HepG2 (cell line): Measurements from ENCODE around the gene NPHS1. TPM values are rescaled to one million over a fixed set of nuclear protein-coding genes. Genes with fewer than 3 reads are reported as not detected.

Experiments used
- ATAC-seq: fragments of 200-7000 bp; cut with Tn5 transposase; 3 replicates; pipeline ENCODE4 v1.9.1; 2020; ENCODE audit warnings: mild to moderate bottlenecking, moderate library complexity
- BruUV-seq: library from RNA; stranded (reverse); fragments of 400-500 nt; replicated peaks from 2 replicates; lab custom pipeline; 2021; lab: Mats Ljungman, UMichigan
- CTCF ChIA-PET: fragments of 300-600 bp; formaldehyde crosslinking; extraction: SDS; loops from one replicate; lab custom pipeline; 2021; ENCODE audit warnings: low total read pairs, inconsistent platforms, low intra/inter-chr PET ratio; lab: Yijun Ruan, JAX
- POLR2A ChIA-PET: fragments of 350-600 bp; sonication (Branson Sonifier 250); formaldehyde crosslinking; loops from one replicate; lab custom pipeline; 2020; ENCODE audit warnings: antibody characterized with exemption, inconsistent platforms; lab: Yijun Ruan, JAX
- DNase-seq: peaks from one replicate; pipeline ENCODE4 v3.0.0-alpha.2; 2015; ENCODE audit warnings: low spot score
- FAIRE-seq: peaks from 3 replicates; lab custom pipeline; 2011; peaks lifted over from hg19 to GRCh38; lab: Jason Lieb, UNC
- H2AFZ ChIP-seq: one replicate; pipeline ENCODE4 v1.6.1; 2011; ENCODE audit warnings: low read length, inconsistent platforms
- H3K27ac ChIP-seq: fragments of 300-600 bp; 3 replicates; pipeline ENCODE4 v1.8.0; 2011; ENCODE audit warnings: mixed run types, mild to moderate bottlenecking, mixed read lengths, low read length, inconsistent platforms; ENCODE audit not compliant: insufficient read depth; ENCODE audit errors: extremely low read length
- H3K27me3 ChIP-seq, 2 experiments: fragments of 200-600 bp in 1 of 2; 2 replicates in 1 of 2; 3 replicates in 1 of 2; pipeline versions ENCODE4 v1.6.0 to v1.8.0; 2011; ENCODE audit warnings: low read length in 2 of 2, mild to moderate bottlenecking in 2 of 2, moderate library complexity in 2 of 2, inconsistent platforms in 1 of 2; ENCODE audit not compliant: insufficient read depth in 2 of 2, control insufficient read depth in 1 of 2
- H3K36me3 ChIP-seq, 2 experiments: fragments of 200-600 bp in 1 of 2; replicated peaks in 1 of 2; 2 replicates in 1 of 2; 3 replicates in 1 of 2; pipeline versions ENCODE4 v1.5.1 to v1.8.0; 2011; ENCODE audit warnings: low read length in 2 of 2, inconsistent platforms in 1 of 2; ENCODE audit not compliant: insufficient read depth in 2 of 2, control insufficient read depth in 1 of 2
- H3K4me1 ChIP-seq: 2 replicates; pipeline ENCODE4 v1.5.1; 2012; ENCODE audit warnings: low read length, inconsistent platforms; ENCODE audit not compliant: insufficient read depth
- H3K4me2 ChIP-seq: 2 replicates; pipeline ENCODE4 v1.6.0; 2011; ENCODE audit warnings: low read depth, low read length, inconsistent platforms
- H3K4me3 ChIP-seq, 3 experiments: fragments of 200-600 bp in 1 of 3; sonication (generic), shearing (Covaris generic) in 1 of 3; replicated peaks in 1 of 3; 2 replicates each; pipeline ENCODE4 v1.5.1; 2011 to 2016; ENCODE audit warnings: low read length in 3 of 3, inconsistent platforms in 2 of 3, low read depth in 2 of 3, mild to moderate bottlenecking in 2 of 3, control low read depth in 1 of 3, mixed read lengths in 1 of 3; ENCODE audit not compliant: insufficient read depth in 1 of 3
- H3K79me2 ChIP-seq: one replicate; pipeline ENCODE4 v1.6.1; 2011; ENCODE audit warnings: low read length, inconsistent platforms; ENCODE audit not compliant: insufficient read depth
- H3K9ac ChIP-seq: 2 replicates; pipeline ENCODE4 v1.6.0; 2011; ENCODE audit warnings: mild to moderate bottlenecking, low read depth, low read length, inconsistent platforms; ENCODE audit not compliant: insufficient read depth
- H3K9me3 ChIP-seq: 2 replicates; pipeline ENCODE4 v1.5.1; 2012; ENCODE audit warnings: mild to moderate bottlenecking, low read length
- H4K20me1 ChIP-seq: 2 replicates; pipeline ENCODE4 v1.6.0; 2011; ENCODE audit warnings: inconsistent platforms, mild to moderate bottlenecking, low read length, moderate library complexity; ENCODE audit not compliant: insufficient read depth
- NR2C2 ChIP-seq: sonication (generic); formaldehyde crosslinking; IDR thresholded peaks from 2 replicates; pipeline ENCODE4 v1.4.0; 2020; ENCODE audit warnings: missing genetic modification reagents, mild to moderate bottlenecking, moderate library complexity, borderline replicate concordance
- TBX3 ChIP-seq: fragments of 450-650 bp; IDR thresholded peaks from 2 replicates; pipeline ENCODE4 v1.6.1; 2017; ENCODE audit warnings: antibody characterized with exemption, mild to moderate bottlenecking, inconsistent platforms, borderline replicate concordance
- ZNF678 ChIP-seq: sonication (generic); formaldehyde crosslinking; IDR thresholded peaks from 2 replicates; pipeline ENCODE4 v1.4.0; 2020; ENCODE audit warnings: mild to moderate bottlenecking, missing genetic modification reagents
- ZNF772 ChIP-seq: sonication (generic); formaldehyde crosslinking; IDR thresholded peaks from 2 replicates; pipeline ENCODE4 v1.5.0; 2020; ENCODE audit warnings: mild to moderate bottlenecking, missing genetic modification reagents
- WGBS: methylation state at CpG from one replicate; pipeline ENCODE4 v1.1.6; 2017; ENCODE audit warnings: low lambda C conversion rate; 5-methylcytosine and 5-hydroxymethylcytosine counted together
- in situ Hi-C: cut with HindIII; loops from 2 replicates; pipeline ENCODE4 v1.10.0; 2017; ENCODE audit warnings: low pct_unique_long_range_greater_than_20kb; ENCODE audit not compliant: extremely low pct_ligation_motif_present
- intact Hi-C: fragments of 100-400 bp; cut with micrococcal nuclease; formaldehyde crosslinking; loops from one replicate; pipeline ENCODE4 v1.10.0; 2022; ENCODE audit not compliant: unreplicated experiment
- polyA plus RNA-seq, 8 experiments: library from polyadenylated mRNA; depleted of rRNA in 3 of 8; stranded (reverse) in 7 of 8; unstranded in 1 of 8; fragments of >200 nt; fragmentation: Illumina TruSeq in 4 of 8; extraction: Trizol in 4 of 8; gene quantifications; 2 replicates each; pipeline versions ENCODE4 v1.2.1 to v1.2.3, GENCODE V29; 2011 to 2016; ENCODE audit warnings: low read depth in 4 of 8, missing spikeins in 1 of 8, mixed read lengths in 1 of 8; ENCODE audit not compliant: insufficient read depth in 1 of 8
- total RNA-seq, 5 experiments: library from RNA; depleted of rRNA; stranded (reverse); fragments of >200 nt; fragmentation: Illumina TruSeq; extraction: Trizol; gene quantifications; 2 replicates each; pipeline ENCODE4 v1.2.3, GENCODE V29; 2016; ENCODE audit warnings: low read depth in 1 of 5
- TF ChIP-seq, protein P1 (sequence below): sonication (generic); formaldehyde crosslinking; IDR thresholded peaks from 2 replicates; pipeline ENCODE4 v1.4.0; 2020; ENCODE audit warnings: missing genetic modification reagents

The NPHS1 gene
- total and polyA plus RNA-seq, 2 of the 13 experiments (the other 11 are each of a cell fraction or from before 2014, with no cell fraction given): not detected

DNA sequence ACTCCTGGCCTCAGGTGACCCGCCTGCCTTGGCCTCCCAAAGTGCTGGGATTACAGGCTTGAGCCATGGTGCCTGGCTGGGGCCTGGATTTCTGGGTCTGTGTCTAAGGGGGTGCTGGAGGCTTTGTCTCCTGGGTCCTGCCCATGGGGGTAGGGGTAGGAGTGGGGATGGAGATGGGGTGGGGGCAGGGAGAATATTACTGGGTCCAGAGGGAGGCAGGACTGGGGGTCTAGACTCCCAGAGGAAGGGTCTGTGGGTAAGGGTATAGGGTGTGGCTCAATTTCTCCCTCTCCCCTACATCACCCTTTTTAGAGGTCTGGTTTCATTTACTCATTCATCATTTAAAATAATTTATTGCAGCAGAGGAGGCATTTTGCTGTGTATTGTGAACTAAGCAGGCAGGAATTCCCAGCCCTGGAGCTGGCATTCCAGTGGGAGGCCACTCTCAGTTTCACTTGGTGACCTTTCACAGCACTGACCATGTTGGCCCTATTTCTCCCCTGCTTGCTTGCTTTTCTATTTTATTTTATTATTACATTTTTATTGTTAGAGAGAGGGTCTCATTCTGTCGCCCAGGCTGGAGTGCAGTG lies 48.8 kb upstream of the NPHS1 start:
- H3K27ac ChIP-seq: no peak overlapping the region
- H3K36me3 ChIP-seq: peaks cover 0 to 9% of the 10 kb centered on the region in 2 experiments; a peak in 2 of 5 replicates
- no peaks in the 10 kb centered on the region for H3K9me3 ChIP-seq
- no peaks in the 10 kb centered on the region for H4K20me1 ChIP-seq
- no peak overlapping the region; the same call in 1 of the 2 replicates for H3K9ac ChIP-seq
- intact Hi-C loops: loop anchor here (5.0 kb wide), 1 partner anchor 36 kb away; the partner anchor contains the start of gene LRFN3
- no peak for ATAC-seq
- POLR2A ChIA-PET: interaction anchor here (1.1 to 1.7 kb wide), 2 partner anchors 30 to 153 kb away, joined by 4 read pairs; partner anchors contain the start of gene THAP8
- DNase-seq: no peak
- no peak overlapping the region for H2AFZ ChIP-seq
- peaks cover 42% of the 10 kb centered on the region for H3K4me1 ChIP-seq
- CTCF ChIA-PET: no interaction called here
- TF ChIP-seq TBX3 (no peak), ZNF772 (0 out of 2 replicates have a peak, but pooled peaks have one; percentile 5), NR2C2 (no peak), ZNF678 (CRISPR knock-in tag) (no peak)
- TF ChIP-seq, protein P1, sequence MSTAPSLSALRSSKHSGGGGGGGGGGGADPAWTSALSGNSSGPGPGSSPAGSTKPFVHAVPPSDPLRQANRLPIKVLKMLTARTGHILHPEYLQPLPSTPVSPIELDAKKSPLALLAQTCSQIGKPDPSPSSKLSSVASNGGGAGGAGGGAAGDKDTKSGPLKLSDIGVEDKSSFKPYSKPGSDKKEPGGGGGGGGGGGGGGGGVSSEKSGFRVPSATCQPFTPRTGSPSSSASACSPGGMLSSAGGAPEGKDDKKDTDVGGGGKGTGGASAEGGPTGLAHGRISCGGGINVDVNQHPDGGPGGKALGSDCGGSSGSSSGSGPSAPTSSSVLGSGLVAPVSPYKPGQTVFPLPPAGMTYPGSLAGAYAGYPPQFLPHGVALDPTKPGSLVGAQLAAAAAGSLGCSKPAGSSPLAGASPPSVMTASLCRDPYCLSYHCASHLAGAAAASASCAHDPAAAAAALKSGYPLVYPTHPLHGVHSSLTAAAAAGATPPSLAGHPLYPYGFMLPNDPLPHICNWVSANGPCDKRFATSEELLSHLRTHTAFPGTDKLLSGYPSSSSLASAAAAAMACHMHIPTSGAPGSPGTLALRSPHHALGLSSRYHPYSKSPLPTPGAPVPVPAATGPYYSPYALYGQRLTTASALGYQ: no peak
- peaks cover 0 to 10% of the 10 kb centered on the region in 2 experiments; a peak in 1 of 5 replicates for H3K27me3 ChIP-seq
- 24% methylated on average over 2 of the region's 2 CpGs for WGBS
- BruUV-seq: no TSS peak
- peak overlapping the region; percentile 78 for H3K4me2 ChIP-seq
- H3K4me3 ChIP-seq: peak overlapping the region in 2 of 3 experiments; percentile 92; a peak in 2 of 6 replicates
- H3K79me2 ChIP-seq: no peaks in the 10 kb centered on the region
- no peak for FAIRE-seq
- in situ Hi-C loops: no loop called here
